GM19463 (cell line): ENCODE results near the gene ECT2.
A peak's percentile ranks its signal among the peaks of the same experiment; 100 is the strongest.
"Not testable (repeated sequence)": the region's sequence is repeated elsewhere in the genome, so short reads cannot be mapped to it uniquely, and the experiment has no call there.

Experiments
- ATAC-seq: cut with Tn5 transposase; IDR thresholded peaks from one replicate; pipeline ENCODE4 v1.9.1; 2021; ENCODE audit warnings: mild to moderate bottlenecking, moderate library complexity; ENCODE audit not compliant: unreplicated experiment

ECT2 gene

GRCh38 chr3:172750368-172751174 is at the start of gene ECT2:
Gene ECT2, plus strand, starts transcription at chr3:172750726. Its CDS starts 3,805 bp downstream, at chr3:172754531.
- ATAC-seq, result peak; percentile 98

- ATAC-seq, result no peak
Measured at GRCh38 chr3:172700936-172701455, 49.5 kb upstream of the ECT2 start.

DNA sequence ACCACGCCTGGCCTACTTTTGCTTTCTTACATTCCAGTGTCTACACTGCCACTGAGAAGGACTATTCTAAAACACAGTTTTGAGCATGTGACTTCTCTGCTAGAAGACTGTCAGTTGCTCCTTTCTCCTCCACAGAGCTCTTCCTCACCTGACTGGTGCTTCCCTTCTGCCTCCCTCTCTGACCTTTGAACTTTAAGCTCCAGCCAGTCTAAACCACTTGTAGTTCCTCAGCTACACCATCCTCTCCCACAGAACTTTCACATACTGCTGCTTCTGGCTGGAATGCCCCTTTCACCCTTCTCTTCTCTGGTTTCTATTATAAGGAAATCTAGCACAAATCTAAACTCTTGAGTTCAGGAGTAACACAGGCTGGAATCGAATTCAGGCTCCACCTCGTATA is 48.8 kb upstream of the ECT2 start:
- peak; percentile 70 for ATAC-seq

DNA sequence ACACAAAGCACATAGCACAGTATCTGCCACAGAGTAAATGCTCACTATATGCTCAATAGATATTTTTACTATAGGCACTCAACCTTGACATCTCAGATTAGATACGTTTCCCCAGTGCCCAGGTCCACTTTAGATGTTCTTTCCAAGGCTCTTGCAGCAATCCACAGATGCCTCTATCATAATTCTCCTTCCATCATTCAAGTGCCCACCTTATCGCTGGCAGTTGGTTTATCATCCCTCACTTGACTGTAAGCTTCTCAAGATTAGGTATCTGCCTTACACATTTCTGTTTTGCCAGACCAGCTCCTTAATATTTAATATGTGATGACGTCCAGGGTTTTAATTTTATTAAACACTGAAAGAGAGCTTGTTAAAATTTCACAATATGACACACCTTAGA is 48.3 kb upstream of the ECT2 start:
- peak; percentile 12 for ATAC-seq

DNA sequence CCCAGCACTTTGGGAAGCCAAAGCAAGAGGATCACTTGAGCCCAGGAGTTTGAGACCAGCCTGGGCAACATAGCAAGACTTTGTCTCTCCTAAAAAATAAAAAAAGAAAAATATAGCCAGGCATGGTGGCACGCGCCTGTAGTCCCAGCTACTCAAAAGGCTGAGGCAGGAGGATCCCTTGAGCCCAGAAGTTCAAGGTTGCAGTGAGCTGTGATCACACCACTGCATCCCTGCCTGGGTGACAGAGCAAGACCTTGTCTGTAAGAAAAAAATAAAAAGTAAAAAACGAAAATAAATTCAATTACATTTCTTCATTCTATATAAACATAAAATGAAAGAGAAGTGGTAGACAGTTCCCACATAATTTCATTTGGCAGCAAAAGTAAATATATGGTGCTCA is 47.8 kb upstream of the ECT2 start:
- not testable (repeated sequence) for ATAC-seq

DNA sequence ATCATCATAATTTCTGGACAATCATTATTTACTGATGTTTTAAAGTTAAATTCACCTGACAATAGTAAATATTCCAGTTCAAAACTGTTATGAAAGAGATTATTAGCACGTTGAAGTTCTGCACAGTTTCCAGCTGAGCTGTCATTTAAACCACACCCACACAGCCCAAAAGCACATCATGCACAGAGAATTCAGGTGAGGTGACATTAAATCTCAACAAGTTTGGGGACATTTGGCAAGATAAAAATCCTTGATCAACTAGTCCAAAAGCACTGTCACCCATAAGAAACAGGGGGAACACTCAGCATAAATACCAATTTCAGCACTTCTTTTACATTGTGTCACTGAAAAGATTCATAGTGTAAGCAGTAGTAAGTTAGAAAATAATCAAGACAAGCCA is 46.5 kb upstream of the ECT2 start:
- ATAC-seq, result no peak

- no peak for ATAC-seq
Measured at GRCh38 chr3:172705170-172705569, 45.4 kb upstream of the ECT2 start.

DNA sequence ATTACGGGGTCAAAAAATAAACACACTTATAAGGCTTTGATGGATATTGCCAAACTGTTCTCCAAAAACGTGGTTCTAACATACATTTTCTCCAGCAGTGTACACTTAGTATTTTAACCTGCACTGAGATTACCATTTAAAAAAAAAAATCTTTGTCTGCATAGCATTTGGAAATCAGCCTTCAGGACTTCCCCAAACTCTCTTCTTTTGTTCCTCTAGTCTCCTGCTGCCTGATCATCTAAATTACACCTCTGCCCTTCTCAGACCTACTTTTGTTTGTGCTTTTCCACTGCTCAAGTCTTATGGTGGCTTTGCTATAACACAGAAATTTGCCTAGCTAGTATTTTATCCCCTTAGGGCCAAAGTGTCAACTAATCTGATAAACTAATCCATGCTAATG is 43.5 kb upstream of the ECT2 start:
- no peak for ATAC-seq

GRCh38 chr3:172707967-172708366 is 42.6 kb upstream of the ECT2 start:
- ATAC-seq, result no peak

- no peak for ATAC-seq
Measured at GRCh38 chr3:172708921-172709773, 41.4 kb upstream of the ECT2 start.

DNA sequence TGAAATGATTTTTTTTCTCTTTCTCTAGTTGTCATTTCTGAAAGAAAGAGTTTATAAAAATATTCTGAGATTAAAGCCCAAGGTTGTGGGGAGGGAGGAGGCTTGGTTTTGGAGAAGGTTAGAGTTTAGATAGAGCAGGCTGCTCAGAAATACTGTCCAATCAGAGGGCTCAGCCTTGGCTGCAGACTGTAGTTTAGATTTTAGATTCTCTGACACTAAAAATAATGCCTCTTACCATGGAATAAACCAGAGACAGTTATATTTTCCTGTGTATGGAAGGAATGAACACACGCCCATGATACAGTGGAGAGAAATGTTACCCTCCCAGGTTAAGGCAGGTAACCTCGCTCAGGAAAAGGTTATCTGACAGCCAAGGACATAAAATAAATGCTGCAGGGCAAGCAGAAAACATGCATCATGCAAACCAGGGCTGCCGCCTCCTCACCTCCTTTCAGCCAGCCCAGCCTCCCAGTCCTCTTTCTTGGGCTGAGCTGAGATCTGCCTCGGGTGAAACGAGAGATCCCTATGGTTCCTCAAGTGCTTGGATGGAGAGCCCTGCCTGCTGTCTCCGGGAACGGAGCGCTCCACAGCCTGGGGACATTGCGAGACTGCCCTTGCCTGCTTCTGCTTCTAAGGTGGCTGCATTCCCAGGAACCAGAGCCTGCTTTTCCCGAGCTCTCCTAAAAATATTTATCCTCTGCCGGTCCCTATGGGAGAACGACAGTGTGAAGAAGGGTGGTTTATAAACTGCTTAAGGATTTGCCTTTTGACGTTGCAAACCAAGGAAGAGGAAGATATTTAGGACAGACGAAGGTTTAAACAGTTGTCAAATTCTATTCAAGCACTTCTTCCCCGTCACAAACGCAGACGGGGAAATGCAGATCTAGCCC is 40.5 kb upstream of the ECT2 start:
- ATAC-seq, result no peak

DNA sequence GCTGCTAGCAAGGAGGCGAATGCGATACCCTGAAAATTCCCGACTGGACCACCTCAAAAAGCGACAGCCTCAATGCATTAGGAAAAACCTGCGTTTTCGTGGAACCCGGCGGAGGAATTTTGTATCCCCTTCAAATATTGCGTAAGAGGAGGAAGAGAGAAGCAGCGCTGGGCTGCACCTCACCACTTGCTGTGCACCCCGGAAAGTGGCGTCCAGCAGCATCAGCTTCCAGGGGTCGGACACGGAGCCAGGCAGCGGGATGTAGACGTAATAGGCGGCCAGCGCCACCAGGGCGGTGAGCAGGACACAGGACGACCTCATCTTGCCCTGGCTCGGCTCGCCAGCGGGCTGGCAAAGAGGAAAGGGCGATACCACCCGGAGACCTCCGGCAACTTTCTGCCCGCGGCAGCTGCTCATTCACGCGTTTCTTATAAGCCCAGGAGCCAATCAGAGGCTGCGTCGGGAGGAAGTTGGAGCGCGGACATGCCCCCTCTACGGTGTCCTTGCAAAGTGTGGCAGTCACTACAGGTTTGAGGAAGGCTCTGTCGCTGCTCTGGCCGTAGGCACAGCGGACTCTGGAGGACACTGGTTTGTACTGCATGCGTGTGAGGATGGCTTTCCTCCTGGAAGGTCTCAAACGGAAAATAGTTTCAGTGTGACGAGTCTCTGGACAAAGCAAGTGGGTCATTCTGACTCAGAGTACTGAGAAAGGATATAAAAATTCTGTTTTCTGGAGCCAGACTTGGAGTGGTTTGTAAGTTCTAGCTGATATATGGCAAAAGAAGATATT is 39.7 kb upstream of the ECT2 start, which contains the start of gene NCEH1:
TSS of gene NCEH1 (minus strand) at position 404 of the 790 bp plus-strand sequence. CDS start at position 321, 83 bp downstream.
- ATAC-seq, result peak; percentile 99

GRCh38 chr3:172711454-172711795 is 39.1 kb upstream of the ECT2 start:
- ATAC-seq, result peak; percentile 2

DNA sequence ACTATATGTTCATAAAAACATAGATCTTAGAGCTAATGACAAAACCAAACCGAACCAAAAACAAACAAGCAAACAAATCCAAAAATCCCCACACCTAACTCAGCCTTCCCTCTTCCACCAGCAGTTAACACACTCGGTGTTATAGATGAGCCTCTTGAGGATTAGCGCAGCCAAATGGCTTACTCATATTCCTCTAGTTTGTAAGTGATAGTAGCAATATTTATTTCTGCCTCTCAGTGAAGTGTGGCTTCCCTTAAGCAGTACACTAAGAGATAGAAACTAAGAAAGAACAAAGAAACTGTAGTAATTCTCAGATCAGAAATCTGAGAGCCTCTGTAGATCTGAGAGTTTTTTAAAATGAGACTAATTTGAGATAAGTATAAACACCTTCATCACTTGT is 37.2 kb upstream of the ECT2 start:
- no peak for ATAC-seq

- no peak for ATAC-seq
Measured at GRCh38 chr3:172716476-172716875, 34.0 kb upstream of the ECT2 start.

GRCh38 chr3:172717493-172718088 is 32.9 kb upstream of the ECT2 start:
- ATAC-seq, result no peak

DNA sequence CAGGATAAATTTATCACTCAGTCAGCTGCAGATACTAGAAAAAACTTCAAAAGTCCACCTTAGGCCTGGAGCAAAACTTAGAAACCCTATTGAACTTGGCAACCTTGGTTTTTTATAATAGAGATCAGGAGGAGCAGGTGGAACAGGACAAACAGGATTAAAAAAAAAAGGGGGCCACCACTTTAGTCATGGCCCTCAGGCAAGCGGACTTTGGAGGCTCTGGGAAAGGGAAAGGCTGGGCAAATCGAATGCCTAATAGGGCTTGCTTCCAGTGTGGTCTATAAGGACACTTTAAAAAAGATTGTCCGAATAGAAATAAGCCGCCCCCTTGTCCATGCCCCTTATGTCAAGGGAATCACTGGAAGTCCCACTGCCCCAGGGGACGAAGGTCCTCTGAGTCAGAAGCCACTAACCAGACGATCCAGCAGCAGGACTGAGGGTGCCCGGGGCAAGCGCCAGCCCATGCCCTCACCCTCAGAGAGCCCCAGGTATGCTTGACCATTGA is 27.9 kb upstream of the ECT2 start:
- ATAC-seq, result not testable (repeated sequence)

GRCh38 chr3:172726380-172726779 is 24.1 kb upstream of the ECT2 start:
- ATAC-seq, result no peak

GRCh38 chr3:172735014-172735413 is 15.5 kb upstream of the ECT2 start:
- no peak for ATAC-seq
